ENCODE measurements around the gene KCNG4. TPM values are rescaled to one million over a fixed set of nuclear protein-coding genes. Genes with fewer than 3 reads are reported as not detected.

The KCNG4 gene
- total RNA-seq, 1 donor = not detected

GRCh38 chr16:84239141-84239769 lies 557 bp downstream of the KCNG4 start:
- TF ChIP-seq CTCF (IDR thresholded peaks at IDR 0.05; ENCODE audit: extremely low read depth, low read depth, low read length) = no peak

DNA sequence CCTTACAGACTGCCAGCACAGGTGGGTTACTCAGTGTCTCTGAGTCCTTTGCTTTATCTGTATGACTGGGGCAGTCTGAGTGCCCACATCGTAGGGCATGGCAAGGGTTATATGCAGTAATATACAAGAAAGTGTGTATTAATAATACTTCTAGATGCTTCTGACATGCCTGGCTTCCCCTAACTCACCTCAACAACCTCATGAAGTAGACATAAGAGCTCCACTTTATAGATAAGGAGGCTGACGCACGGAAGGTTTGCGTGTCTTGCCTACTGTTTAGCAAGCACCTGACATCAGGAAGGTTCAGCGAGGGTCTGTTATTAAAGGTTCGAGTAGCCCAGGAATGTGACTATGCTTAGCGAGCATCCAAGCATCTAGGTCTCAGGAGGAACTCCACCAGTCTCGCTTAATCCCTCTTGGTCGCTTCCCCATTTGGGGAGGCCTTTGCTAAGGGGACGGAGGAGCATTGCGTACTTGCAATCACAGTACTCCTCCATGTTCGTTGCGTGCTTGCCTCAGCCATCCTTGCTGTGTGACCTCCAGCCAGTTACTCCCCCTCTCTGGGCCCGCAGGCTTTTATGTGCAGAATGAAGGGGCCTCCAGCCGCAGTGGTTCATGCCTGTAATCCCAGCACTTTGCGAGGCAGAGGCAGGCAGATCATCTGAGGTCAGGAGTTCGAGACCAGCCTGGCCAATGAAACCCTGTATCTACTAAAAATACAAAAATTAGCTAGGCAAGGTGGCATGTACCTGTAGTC lies 1.6 kb downstream of the KCNG4 start:
- Histone ChIP-seq H3K79me2 (ENCODE audit: insufficient read depth, low read length) (no peaks in the 10 kb centered on the region), H3K4me3 (ENCODE audit: insufficient read depth, low read length) (no peak overlapping the region), H2AFZ (ENCODE audit: low read length) (no peak overlapping the region), H3K4me2 (ENCODE audit: insufficient read depth, low read length) (no peak overlapping the region), H3K4me1 (ENCODE audit: insufficient read depth, low read length) (no peaks in the 10 kb centered on the region), H3K36me3 (ENCODE audit: insufficient read depth, low read length) (no peaks in the 10 kb centered on the region), H3K27ac (ENCODE audit: low read depth, low read length) (no peak overlapping the region), H3K9me3 (ENCODE audit: low read depth, low read length) (no peaks in the 10 kb centered on the region), H3K27me3 (ENCODE audit: insufficient read depth, low read length) (peaks cover 25% of the 10 kb centered on the region), H4K20me1 (ENCODE audit: insufficient read depth, low read length) (no peaks in the 10 kb centered on the region)
- DNase-seq (ENCODE audit: insufficient read length, low spot score, missing footprints) = peak; percentile 54
- TF ChIP-seq CTCF (IDR thresholded peaks at IDR 0.05; ENCODE audit: extremely low read depth, low read depth, low read length) = no peak

More at GRCh38 chr16:84239141-84239769, 557 bp downstream of the KCNG4 start:
- no peaks in the 10 kb centered on the region for H3K4me1 ChIP-seq (ENCODE audit: insufficient read depth, low read length)
- no peak overlapping the region for H3K4me3 ChIP-seq (ENCODE audit: insufficient read depth, low read length)
- H3K27me3 ChIP-seq (ENCODE audit: insufficient read depth, low read length) = peaks cover 25% of the 10 kb centered on the region
- H3K36me3 ChIP-seq (ENCODE audit: insufficient read depth, low read length) = no peaks in the 10 kb centered on the region
- H4K20me1 ChIP-seq (ENCODE audit: insufficient read depth, low read length) = no peaks in the 10 kb centered on the region
- no peak overlapping the region for H3K27ac ChIP-seq (ENCODE audit: low read depth, low read length)
- no peaks in the 10 kb centered on the region for H3K9me3 ChIP-seq (ENCODE audit: low read depth, low read length)
- DNase-seq (ENCODE audit: insufficient read length, low spot score, missing footprints) = peak; percentile 88
- H3K4me2 ChIP-seq (ENCODE audit: insufficient read depth, low read length) = no peak overlapping the region
- no peak overlapping the region for H2AFZ ChIP-seq (ENCODE audit: low read length)
- H3K79me2 ChIP-seq (ENCODE audit: insufficient read depth, low read length) = no peaks in the 10 kb centered on the region

DNA sequence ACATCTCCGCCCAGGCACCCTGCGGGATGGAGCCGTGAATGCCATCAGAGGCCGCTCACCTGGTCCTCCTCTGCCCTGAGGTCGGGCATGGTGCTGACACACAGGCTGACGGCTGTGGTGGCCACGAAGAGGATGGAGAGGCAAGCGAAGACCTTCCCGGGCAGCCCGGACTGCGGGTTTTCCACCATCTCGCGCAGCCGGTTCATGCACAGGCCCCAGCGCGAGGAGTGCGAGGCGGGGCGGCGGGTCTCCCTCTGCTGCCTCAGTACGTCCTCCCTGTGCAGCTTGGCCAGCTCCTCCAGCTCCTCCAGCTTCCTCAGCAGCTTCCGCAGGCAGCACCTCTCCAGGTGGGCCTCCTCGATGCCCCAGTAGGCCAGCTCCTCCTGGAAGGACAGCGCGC lies 3.1 kb downstream of the KCNG4 start:
- Histone ChIP-seq H3K36me3 (ENCODE audit: insufficient read depth, low read length) (no peaks in the 10 kb centered on the region), H3K9me3 (ENCODE audit: low read depth, low read length) (no peaks in the 10 kb centered on the region), H3K27ac (ENCODE audit: low read depth, low read length) (no peak overlapping the region), H3K4me1 (ENCODE audit: insufficient read depth, low read length) (no peaks in the 10 kb centered on the region), H2AFZ (ENCODE audit: low read length) (no peak overlapping the region), H4K20me1 (ENCODE audit: insufficient read depth, low read length) (no peaks in the 10 kb centered on the region), H3K79me2 (ENCODE audit: insufficient read depth, low read length) (no peaks in the 10 kb centered on the region), H3K4me2 (ENCODE audit: insufficient read depth, low read length) (no peak overlapping the region), H3K27me3 (ENCODE audit: insufficient read depth, low read length) (peaks cover 21% of the 10 kb centered on the region), H3K4me3 (ENCODE audit: insufficient read depth, low read length) (no peak overlapping the region)
- DNase-seq (ENCODE audit: insufficient read length, low spot score, missing footprints) = peak; percentile 66
- no peak for TF ChIP-seq CTCF (IDR thresholded peaks at IDR 0.05; ENCODE audit: extremely low read depth, low read depth, low read length)
